Nephron (organoid): ENCODE data around the gene TRMU.

Source experiments
- H3K27ac Mint-ChIP-seq, 3 experiments: 2 replicates each; pipeline ENCODE4 v1.8.0; 2020; ENCODE audit warnings: mixed read lengths in 3 of 3, mild to moderate bottlenecking in 2 of 3, moderate library complexity in 1 of 3
- H3K27me3 Mint-ChIP-seq: 2 replicates; pipeline ENCODE4 v1.8.0; 2021; ENCODE audit warnings: low read depth, mild to moderate bottlenecking, moderate library complexity, mixed read lengths
- H3K36me3 Mint-ChIP-seq: 2 replicates; pipeline ENCODE4 v1.8.0; 2020; ENCODE audit warnings: low read depth, mixed read lengths
- H3K4me1 Mint-ChIP-seq: 2 replicates; pipeline ENCODE4 v1.8.0; 2020; ENCODE audit warnings: mixed read lengths
- H3K4me3 Mint-ChIP-seq, 3 experiments: 2 replicates each; pipeline ENCODE4 v1.8.0; 2020; ENCODE audit warnings: mild to moderate bottlenecking in 3 of 3, mixed read lengths in 3 of 3, moderate library complexity in 2 of 3
- H3K9me3 Mint-ChIP-seq: 2 replicates; pipeline ENCODE4 v1.8.0; 2020; ENCODE audit warnings: mixed read lengths
- TF ChIP-seq, protein P1 (sequence below), 3 experiments: fragments of 200-600 bp; sonication (generic); IDR thresholded peaks; one replicate each; pipeline ENCODE4 v1.5.0; 2021; ENCODE audit warnings: antibody characterized with exemption in 3 of 3; ENCODE audit not compliant: unreplicated experiment in 3 of 3

TRMU gene

DNA sequence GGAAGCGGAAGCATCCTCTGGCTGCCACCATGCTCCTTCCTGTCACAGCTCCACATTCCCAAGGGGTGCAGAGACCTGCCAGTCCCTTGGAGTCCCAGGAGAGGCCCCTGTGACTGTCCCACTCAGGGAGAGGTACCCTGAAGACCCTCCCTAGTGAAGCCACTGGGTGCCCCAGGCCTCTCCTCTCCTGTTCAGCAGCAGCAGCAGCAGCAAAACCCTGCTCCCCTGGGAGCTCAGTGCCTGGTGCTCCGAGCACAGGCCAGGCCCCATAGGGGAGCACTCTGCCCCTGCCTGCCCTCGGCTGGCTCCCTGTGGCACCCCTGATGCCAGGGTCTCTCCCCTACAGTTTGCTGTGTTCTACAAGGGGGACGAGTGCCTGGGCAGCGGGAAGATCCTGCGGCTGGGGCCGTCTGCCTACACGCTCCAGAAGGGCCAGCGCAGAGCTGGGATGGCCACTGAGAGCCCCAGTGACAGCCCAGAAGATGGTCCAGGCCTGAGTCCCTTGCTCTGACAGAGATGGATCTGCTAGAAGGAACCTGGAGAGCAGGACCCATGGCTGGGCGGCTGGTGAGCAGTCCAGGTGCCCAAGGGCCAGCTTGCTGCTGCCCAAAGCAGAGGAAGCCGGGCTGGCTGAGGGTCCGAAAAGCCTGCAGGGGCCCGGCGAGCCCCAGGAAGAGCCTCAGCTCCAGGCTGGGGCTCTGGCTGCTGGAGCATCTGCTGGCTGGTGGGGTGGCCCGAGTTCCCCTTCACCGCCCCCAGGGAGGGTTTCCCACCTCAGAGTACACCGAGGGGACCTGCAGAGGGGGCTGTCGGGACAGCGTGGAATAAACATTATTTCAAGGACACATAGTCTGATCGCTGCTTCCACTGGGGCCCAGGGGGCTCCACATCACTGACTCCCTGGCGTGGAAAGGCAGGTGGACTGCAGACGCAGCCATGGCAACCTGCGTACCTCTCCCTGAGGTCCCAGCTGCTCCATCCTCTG is 21.3 kb downstream of the TRMU start:
- no peaks in the 10 kb centered on the region for H3K9me3 Mint-ChIP-seq
- H3K27me3 Mint-ChIP-seq: no peaks in the 10 kb centered on the region
- peaks cover 45% of the 10 kb centered on the region for H3K36me3 Mint-ChIP-seq
- no peak overlapping the region for H3K4me3 Mint-ChIP-seq
- H3K27ac Mint-ChIP-seq: no peak overlapping the region
- TF ChIP-seq, protein P1, sequence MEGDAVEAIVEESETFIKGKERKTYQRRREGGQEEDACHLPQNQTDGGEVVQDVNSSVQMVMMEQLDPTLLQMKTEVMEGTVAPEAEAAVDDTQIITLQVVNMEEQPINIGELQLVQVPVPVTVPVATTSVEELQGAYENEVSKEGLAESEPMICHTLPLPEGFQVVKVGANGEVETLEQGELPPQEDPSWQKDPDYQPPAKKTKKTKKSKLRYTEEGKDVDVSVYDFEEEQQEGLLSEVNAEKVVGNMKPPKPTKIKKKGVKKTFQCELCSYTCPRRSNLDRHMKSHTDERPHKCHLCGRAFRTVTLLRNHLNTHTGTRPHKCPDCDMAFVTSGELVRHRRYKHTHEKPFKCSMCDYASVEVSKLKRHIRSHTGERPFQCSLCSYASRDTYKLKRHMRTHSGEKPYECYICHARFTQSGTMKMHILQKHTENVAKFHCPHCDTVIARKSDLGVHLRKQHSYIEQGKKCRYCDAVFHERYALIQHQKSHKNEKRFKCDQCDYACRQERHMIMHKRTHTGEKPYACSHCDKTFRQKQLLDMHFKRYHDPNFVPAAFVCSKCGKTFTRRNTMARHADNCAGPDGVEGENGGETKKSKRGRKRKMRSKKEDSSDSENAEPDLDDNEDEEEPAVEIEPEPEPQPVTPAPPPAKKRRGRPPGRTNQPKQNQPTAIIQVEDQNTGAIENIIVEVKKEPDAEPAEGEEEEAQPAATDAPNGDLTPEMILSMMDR (IDR thresholded peaks at IDR 0.05; ENCODE audit: unreplicated experiment in 3 of 3): no peak
- H3K4me1 Mint-ChIP-seq: peaks cover 4% of the 10 kb centered on the region

DNA sequence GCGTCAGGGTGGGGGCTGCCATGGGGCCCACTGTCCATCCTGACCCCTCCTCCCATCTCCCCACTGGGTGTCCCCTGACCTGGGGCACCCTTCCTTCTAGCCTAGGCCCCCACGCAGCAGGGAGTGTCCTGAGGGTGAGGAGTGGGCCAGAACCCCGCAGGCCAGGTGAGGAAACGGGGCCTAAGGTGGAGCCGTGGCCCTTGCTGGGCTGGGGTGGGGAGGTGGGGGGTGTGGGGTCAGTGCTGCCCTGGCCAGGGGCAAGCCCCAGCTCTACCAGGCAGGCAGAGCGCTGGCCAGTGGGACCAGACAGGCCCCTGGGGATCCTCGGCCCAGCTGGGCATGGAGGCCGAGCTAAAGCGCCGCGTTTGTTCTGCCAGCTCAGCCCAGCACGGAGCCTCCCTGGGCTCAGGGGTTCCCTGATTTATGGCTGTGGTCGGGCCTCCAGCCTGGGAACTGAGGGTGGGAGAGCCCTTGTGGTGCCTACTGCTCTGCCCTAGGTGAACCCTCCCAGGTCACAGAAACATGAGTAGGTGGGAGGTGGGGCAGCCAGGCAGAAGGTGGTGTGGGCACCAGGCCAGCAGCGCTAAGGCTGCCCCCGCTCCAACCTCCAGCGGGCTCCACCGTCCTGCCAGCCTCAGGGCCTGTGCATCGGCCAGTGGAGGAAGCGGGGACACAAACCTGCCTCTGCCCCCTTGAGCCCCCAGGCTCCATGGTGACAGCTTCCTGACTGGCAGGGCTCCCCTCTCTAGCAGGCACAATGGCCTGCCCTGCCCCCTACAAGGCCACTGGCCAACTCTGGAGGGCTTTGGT is 22.4 kb downstream of the TRMU start:
- H3K4me1 Mint-ChIP-seq: peaks cover 4% of the 10 kb centered on the region
- H3K36me3 Mint-ChIP-seq: peaks cover 39% of the 10 kb centered on the region
- no peak overlapping the region for H3K27ac Mint-ChIP-seq
- no peaks in the 10 kb centered on the region for H3K9me3 Mint-ChIP-seq
- TF ChIP-seq, protein P1 (IDR thresholded peaks at IDR 0.05; ENCODE audit: unreplicated experiment in 3 of 3): no peak
- H3K27me3 Mint-ChIP-seq: no peaks in the 10 kb centered on the region
- H3K4me3 Mint-ChIP-seq: no peak overlapping the region

DNA sequence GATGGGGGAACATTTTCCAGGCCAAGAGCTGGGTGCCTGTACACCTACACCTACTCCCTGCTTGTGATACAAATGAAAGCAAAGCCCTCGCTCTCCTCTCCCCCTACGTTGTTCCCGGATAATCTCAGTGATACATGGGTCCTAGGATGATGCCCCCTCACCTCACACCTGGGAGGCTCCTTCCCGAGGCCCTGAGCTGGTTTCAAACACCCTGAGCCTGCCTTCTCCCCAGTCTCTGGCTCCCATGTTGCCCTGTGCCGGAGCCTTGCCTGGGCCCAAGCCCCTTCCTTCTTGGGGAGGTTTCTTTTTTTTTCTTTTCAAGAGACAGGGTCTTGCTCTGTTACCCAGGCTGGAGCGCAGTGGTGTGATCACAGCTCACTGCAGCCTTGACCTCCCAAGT is 23.3 kb downstream of the TRMU start:
- H3K4me3 Mint-ChIP-seq: no peak overlapping the region
- H3K9me3 Mint-ChIP-seq: no peaks in the 10 kb centered on the region
- TF ChIP-seq, protein P1 (IDR thresholded peaks at IDR 0.05; ENCODE audit: unreplicated experiment in 3 of 3): no peak
- peaks cover 35% of the 10 kb centered on the region for H3K36me3 Mint-ChIP-seq
- H3K27me3 Mint-ChIP-seq: no peaks in the 10 kb centered on the region
- H3K27ac Mint-ChIP-seq: no peak overlapping the region
- H3K4me1 Mint-ChIP-seq: peaks cover 4% of the 10 kb centered on the region

DNA sequence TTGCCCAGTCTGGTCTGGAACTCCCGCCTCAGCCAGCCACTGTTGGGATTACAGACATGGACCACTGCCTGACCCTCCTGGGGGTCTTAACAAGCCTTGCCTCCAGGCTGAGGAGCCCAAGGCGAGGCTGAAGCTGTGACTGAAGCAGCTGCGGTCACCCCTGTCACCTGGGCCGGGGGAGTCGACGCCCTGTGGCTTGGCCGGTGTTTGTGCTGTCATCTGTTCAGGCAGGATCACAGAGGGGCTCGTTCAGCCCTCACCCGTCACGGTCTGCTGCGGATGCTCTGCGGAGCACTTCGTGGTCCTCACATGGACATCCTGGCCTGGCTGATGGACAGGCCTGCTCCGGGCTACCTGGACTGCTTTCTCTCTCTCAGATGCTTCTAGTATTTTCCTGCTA is 23.8 kb downstream of the TRMU start:
- H3K36me3 Mint-ChIP-seq: peaks cover 34% of the 10 kb centered on the region
- H3K4me3 Mint-ChIP-seq: no peak overlapping the region
- H3K27me3 Mint-ChIP-seq: no peaks in the 10 kb centered on the region
- no peaks in the 10 kb centered on the region for H3K9me3 Mint-ChIP-seq
- peaks cover 4% of the 10 kb centered on the region for H3K4me1 Mint-ChIP-seq
- no peak overlapping the region for H3K27ac Mint-ChIP-seq
- TF ChIP-seq, protein P1 (IDR thresholded peaks at IDR 0.05; ENCODE audit: unreplicated experiment in 3 of 3): no peak

DNA sequence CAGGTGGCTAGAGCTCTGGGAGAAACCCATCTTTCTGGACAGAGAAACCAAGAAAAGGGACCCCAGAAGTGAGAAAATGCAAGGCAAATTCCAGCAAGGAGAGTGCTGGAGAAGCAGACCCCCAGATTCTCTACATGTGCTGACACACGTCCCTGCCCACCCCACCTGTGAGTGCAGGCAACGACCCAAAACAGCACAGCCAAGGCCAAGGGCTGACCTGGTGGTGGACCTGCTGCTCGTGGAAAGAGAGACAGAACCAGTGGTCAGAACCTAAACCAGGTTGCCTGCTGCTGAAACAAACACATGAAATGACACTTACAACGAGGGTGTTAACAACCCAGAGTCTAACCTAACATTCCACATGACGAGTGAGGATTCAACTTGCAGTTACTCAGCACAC is 24.6 kb downstream of the TRMU start:
- no peak overlapping the region for H3K4me3 Mint-ChIP-seq
- TF ChIP-seq, protein P1 (IDR thresholded peaks at IDR 0.05; ENCODE audit: unreplicated experiment in 3 of 3): no peak
- peaks cover 4% of the 10 kb centered on the region for H3K4me1 Mint-ChIP-seq
- H3K9me3 Mint-ChIP-seq: no peaks in the 10 kb centered on the region
- H3K27ac Mint-ChIP-seq: no peak overlapping the region
- peaks cover 34% of the 10 kb centered on the region for H3K36me3 Mint-ChIP-seq
- H3K27me3 Mint-ChIP-seq: no peaks in the 10 kb centered on the region
